GM18873 (cell line): Measurements from ENCODE around the gene DNMT3B.

ENCODE experiments used
- ATAC-seq: cut with Tn5 transposase; IDR thresholded peaks from one replicate; pipeline ENCODE4 v1.9.1; 2021; ENCODE audit warnings: mild to moderate bottlenecking, moderate library complexity, moderate number of reproducible peaks; ENCODE audit not compliant: unreplicated experiment, low FRiP score

The DNMT3B gene

GRCh38 chr20:32820698-32821377 lies 58.7 kb downstream of the DNMT3B start:
- ATAC-seq = no peak

- ATAC-seq = no peak
Measured at GRCh38 chr20:32822225-32822624, 60.0 kb downstream of the DNMT3B start.

GRCh38 chr20:32823078-32823477 lies 60.9 kb downstream of the DNMT3B start:
- ATAC-seq = no peak

- no peak for ATAC-seq
Measured at GRCh38 chr20:32823737-32824588, 61.8 kb downstream of the DNMT3B start.

DNA sequence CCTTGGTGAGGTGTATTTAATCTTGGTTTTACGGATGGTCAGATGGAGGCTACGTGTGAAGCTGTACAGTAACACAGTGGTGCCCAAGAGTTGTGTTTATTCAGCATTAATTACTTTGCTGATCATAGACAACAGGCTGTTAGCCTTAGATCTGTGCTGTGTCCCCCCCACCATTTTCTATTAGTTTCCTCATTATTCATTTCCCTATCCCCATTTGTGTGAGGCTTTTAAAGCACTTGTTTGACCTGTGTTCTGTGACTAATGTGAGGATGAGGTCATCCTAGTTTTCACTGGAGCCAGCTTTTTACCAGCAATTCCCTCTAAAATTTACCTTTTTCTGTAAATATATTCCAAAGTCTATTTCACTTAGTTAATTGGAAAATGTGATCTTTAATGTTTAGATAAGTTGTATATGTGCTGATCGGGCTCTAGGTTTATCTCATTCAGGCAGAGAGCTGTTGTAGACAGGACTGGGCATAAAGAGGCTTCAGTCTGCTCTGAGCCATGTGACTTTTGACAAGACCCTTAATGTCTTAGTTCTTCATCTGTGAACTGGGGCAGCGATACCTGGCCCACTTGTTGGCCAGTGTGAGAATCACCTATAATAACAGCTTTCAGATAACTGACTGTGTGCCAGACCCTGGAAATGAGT lies 66.0 kb downstream of the DNMT3B start:
- no peak for ATAC-seq

DNA sequence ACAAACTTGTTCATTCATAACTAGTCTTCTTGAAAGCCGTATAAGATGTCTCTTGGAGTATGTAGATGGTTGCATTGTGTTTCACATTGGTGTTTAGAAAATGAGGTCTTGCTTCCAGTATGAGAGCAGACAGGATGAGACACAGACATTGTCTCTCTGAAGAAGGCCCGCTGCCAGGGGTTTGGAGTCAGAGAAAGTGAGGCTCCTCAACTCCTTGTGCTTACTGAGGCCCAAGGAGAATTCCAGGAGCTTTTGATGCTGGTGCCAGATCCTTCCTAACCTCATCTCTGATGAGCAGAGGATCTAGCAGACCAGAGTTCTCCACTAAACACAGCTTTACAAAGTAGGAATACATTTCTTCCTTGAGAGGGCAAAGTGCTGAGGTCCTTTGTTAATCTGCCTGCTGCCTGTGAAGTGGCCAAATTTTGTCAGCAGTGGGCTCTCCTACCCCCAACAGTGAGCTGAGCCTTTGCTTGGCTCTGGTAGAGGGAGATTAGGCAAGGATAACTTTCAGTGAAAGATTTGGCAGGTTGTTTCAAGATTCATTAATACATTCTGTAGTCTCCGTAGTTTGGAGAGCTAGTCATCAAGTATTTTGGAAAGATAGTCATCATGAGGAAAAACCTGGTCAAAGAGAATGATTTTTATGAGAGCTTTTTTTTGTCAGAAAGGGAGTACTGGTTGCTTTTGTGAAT lies 67.3 kb downstream of the DNMT3B start:
- ATAC-seq = no peak

DNA sequence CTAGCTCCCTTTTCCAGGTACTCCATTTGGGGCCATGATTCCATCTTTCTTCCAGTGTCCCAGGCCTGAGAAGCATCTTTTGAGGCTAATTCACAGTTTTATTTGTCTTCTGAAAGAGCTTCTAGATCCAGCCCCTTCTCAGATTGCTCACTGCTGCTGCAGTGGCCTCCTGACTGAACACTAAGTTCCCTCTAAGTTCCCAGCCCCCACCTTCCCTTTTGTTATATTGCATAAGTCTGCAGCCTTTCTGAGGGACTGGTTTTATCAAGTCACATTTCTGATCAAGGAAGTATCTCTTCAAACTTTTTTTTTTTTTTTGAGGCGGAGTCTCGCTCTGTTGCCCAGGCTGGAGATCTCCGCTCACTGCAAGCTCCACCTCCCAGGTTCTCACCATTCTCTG lies 68.3 kb downstream of the DNMT3B start:
- no peak for ATAC-seq

GRCh38 chr20:32831982-32832381 lies 69.8 kb downstream of the DNMT3B start:
- ATAC-seq = no peak

- ATAC-seq = no peak
Measured at GRCh38 chr20:32832664-32833063, 70.5 kb downstream of the DNMT3B start.

DNA sequence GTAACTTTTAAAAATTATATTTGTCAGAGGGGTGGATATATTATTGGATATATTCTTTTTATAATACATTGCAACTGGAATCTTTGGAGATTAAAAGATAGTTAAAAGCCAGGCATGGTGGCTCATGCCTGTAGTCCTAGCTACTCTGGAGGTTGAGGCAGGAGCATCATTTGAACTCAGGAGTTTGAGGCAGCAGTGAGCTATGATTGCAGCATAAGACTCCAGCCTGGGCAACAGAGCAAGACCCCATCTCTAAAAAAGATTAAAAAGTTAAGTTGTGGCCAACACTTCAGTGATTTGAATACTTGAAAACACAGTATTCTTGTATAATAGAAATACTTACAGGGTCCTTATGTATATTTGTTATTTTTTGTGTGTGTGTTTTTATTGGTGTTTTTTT lies 72.8 kb downstream of the DNMT3B start:
- ATAC-seq = no peak

DNA sequence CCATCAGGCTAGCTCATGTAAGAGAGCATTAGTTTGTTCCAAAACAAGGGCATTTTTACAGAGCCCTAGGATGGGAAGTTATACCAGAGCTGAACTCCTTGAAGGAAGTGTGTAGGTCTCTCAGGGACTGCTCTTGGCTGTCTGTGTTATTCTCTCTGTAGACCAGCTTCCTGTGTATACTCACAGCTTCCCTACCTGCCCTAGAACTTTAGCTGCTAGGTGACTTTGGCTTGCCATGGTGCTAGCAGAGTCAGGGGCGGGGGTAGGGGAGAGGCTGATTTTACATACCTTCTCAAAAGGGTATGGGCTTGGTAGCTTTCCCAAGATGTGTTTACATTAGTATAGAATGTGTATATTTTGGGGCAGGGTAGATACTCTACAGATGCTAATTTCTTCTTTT lies 75.0 kb downstream of the DNMT3B start:
- ATAC-seq = no peak

GRCh38 chr20:32839227-32839981 lies 77.2 kb downstream of the DNMT3B start:
- ATAC-seq = no peak

GRCh38 chr20:32839982-32840285 lies 77.7 kb downstream of the DNMT3B start:
- ATAC-seq = no peak

GRCh38 chr20:32841174-32841573 lies 79.0 kb downstream of the DNMT3B start:
- no peak for ATAC-seq

- no peak for ATAC-seq
Measured at GRCh38 chr20:32841632-32842031, 79.4 kb downstream of the DNMT3B start.

- ATAC-seq = no peak
Measured at GRCh38 chr20:32842688-32843524, 80.7 kb downstream of the DNMT3B start.

DNA sequence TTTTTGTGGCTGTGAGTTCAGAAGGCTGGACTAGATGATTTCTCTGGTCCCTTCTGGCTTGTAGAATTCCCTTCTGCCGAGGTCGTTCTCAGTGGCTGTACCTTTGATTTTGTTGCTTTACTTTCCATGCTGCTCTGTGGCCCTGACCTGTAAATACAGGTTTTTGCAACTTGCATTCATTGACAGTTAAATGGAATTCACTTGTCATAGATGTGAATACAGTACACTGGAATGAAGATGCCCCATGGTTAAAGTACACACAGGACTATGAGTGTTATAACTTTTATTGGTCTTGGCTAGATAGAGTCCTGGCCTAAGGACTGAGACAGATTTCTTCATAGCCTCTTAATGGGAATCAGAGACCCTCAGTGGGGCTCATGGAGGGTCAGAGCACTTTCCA lies 83.6 kb downstream of the DNMT3B start:
- no peak for ATAC-seq

GRCh38 chr20:32846852-32847251 lies 84.7 kb downstream of the DNMT3B start:
- ATAC-seq = no peak

GRCh38 chr20:32847964-32848363 lies 85.8 kb downstream of the DNMT3B start:
- ATAC-seq = no peak
